Spinal cord (tissue), 10 donors: Measurements from ENCODE around the gene CDH23. TPM values are rescaled to one million over a fixed set of nuclear protein-coding genes. Genes with fewer than 3 reads are reported as not detected.
A peak's percentile ranks its signal among the peaks of the same experiment; 100 is the strongest.

Source experiments
- DNase-seq, 6 donors: peaks; one replicate each; pipeline versions ENCODE4 v3.0.0 to v3.0.0-alpha.2; 2013 to 2015; ENCODE audit warnings: low spot score in 6 of 6, low read depth in 4 of 6
- H3K27ac ChIP-seq: one replicate; pipeline ENCODE4 v1.5.1; 2013; ENCODE audit warnings: low read depth, low read length, control low read depth
- H3K27me3 ChIP-seq: one replicate; pipeline ENCODE4 v1.6.1; 2013; ENCODE audit warnings: low read length; ENCODE audit not compliant: control insufficient read depth, insufficient read depth
- H3K36me3 ChIP-seq: one replicate; pipeline ENCODE4 v1.6.1; 2013; ENCODE audit warnings: low read length; ENCODE audit not compliant: control insufficient read depth, insufficient read depth
- H3K4me1 ChIP-seq: one replicate; pipeline ENCODE4 v1.6.1; 2013; ENCODE audit warnings: low read length; ENCODE audit not compliant: control insufficient read depth, insufficient read depth
- H3K4me3 ChIP-seq: one replicate; pipeline ENCODE4 v1.5.1; 2013; ENCODE audit warnings: low read depth, low read length, control low read depth
- H3K9me3 ChIP-seq: one replicate; pipeline ENCODE4 v1.6.1; 2013; ENCODE audit warnings: low read length; ENCODE audit not compliant: control insufficient read depth, insufficient read depth
- WGBS: methylation state at CpG from one replicate; pipeline ENCODE4 v1.1.5; 2013; ENCODE audit warnings: missing lambda C conversion rate; ENCODE audit not compliant: insufficient coverage; 5-methylcytosine and 5-hydroxymethylcytosine counted together
- polyA plus RNA-seq, 2 donors: library from polyadenylated mRNA; unstranded; fragments of 120-200 nt; gene quantifications; one replicate each; pipeline ENCODE4 v1.2.1, GENCODE V29; 2013; ENCODE audit not compliant: insufficient read length in 2 of 2
- total RNA-seq, 2 donors: library from RNA; depleted of rRNA in 1 of 2; stranded (reverse); fragments of 120-200 nt in 1 of 2; fragments of >200 nt in 1 of 2; gene quantifications; one replicate each; pipeline versions ENCODE4 v1.2.3 to v1.2.4, GENCODE V29; 2013 to 2014
- donor health status: healthy.

Gene CDH23
- total and polyA plus RNA-seq, 4 donors = 15.6 to 24.2 (median 19.0) TPM

- WGBS = 94% methylated on average over 7 of the region's 10 CpGs
- H3K4me3 ChIP-seq = no peak overlapping the region
- H3K27ac ChIP-seq = no peak overlapping the region
- H3K36me3 ChIP-seq = peaks cover 13% of the 10 kb centered on the region
- no peaks in the 10 kb centered on the region for H3K27me3 ChIP-seq
- no peaks in the 10 kb centered on the region for H3K9me3 ChIP-seq
- DNase-seq = no peak
- peaks cover 29% of the 10 kb centered on the region for H3K4me1 ChIP-seq
These were observed 345.8 kb downstream of the CDH23 start for GRCh38 chr10:71742301-71743088.

- H3K4me1 ChIP-seq = peaks cover 32% of the 10 kb centered on the region
- H3K9me3 ChIP-seq = no peaks in the 10 kb centered on the region
- 100% methylated on average over 1 of the region's 4 CpGs for WGBS
- no peak overlapping the region for H3K27ac ChIP-seq
- DNase-seq = no peak
- no peaks in the 10 kb centered on the region for H3K27me3 ChIP-seq
- H3K36me3 ChIP-seq = peaks cover 15% of the 10 kb centered on the region
- H3K4me3 ChIP-seq = no peak overlapping the region
These were observed 346.5 kb downstream of the CDH23 start for GRCh38 chr10:71743089-71743838.

GRCh38 chr10:71743866-71744265 is 347.1 kb downstream of the CDH23 start:
- Histone ChIP-seq H3K9me3 (no peaks in the 10 kb centered on the region), H3K4me1 (peaks cover 38% of the 10 kb centered on the region), H3K36me3 (peaks cover 17% of the 10 kb centered on the region), H3K4me3 (no peak overlapping the region), H3K27me3 (no peaks in the 10 kb centered on the region), H3K27ac (no peak overlapping the region)
- no peak for DNase-seq
- no CpG with 5 or more reads among the region's 1 CpG for WGBS

- H3K36me3 ChIP-seq = peaks cover 18% of the 10 kb centered on the region
- peaks cover 45% of the 10 kb centered on the region for H3K4me1 ChIP-seq
- no peak for DNase-seq
- H3K4me3 ChIP-seq = no peak overlapping the region
- no peaks in the 10 kb centered on the region for H3K9me3 ChIP-seq
- H3K27me3 ChIP-seq = no peaks in the 10 kb centered on the region
- H3K27ac ChIP-seq = no peak overlapping the region
- WGBS = 93% methylated on average over 5 of the region's 8 CpGs
These were observed 348.4 kb downstream of the CDH23 start for GRCh38 chr10:71744897-71745663.

- H3K36me3 ChIP-seq = peaks cover 17% of the 10 kb centered on the region
- H3K27me3 ChIP-seq = no peaks in the 10 kb centered on the region
- H3K9me3 ChIP-seq = no peaks in the 10 kb centered on the region
- H3K27ac ChIP-seq = no peak overlapping the region
- WGBS = 100% methylated on average over 2 of the region's 2 CpGs
- peaks cover 39% of the 10 kb centered on the region for H3K4me1 ChIP-seq
- no peak for DNase-seq
- no peak overlapping the region for H3K4me3 ChIP-seq
These were observed 349.0 kb downstream of the CDH23 start for GRCh38 chr10:71745664-71746250.

- DNase-seq = no peak
- peak overlapping the region; percentile 64 for H3K27ac ChIP-seq
These were observed 349.8 kb downstream of the CDH23 start for GRCh38 chr10:71746344-71747037.

GRCh38 chr10:71747039-71747531 is 350.4 kb downstream of the CDH23 start:
- Histone ChIP-seq H3K36me3 (peaks cover 22% of the 10 kb centered on the region), H3K4me3 (no peak overlapping the region), H3K27ac (peak overlapping the region; percentile 64), H3K9me3 (no peaks in the 10 kb centered on the region), H3K27me3 (no peaks in the 10 kb centered on the region), H3K4me1 (peaks cover 47% of the 10 kb centered on the region)
- no peak for DNase-seq
- WGBS = 90% methylated on average over 2 of the region's 2 CpGs

More at GRCh38 chr10:71746344-71747037, 349.8 kb downstream of the CDH23 start:
- no peaks in the 10 kb centered on the region for H3K9me3 ChIP-seq
- peaks cover 42% of the 10 kb centered on the region for H3K4me1 ChIP-seq
- WGBS = 58% methylated on average over 13 of the region's 13 CpGs
- no peak overlapping the region for H3K4me3 ChIP-seq
- H3K36me3 ChIP-seq = peaks cover 22% of the 10 kb centered on the region
- no peaks in the 10 kb centered on the region for H3K27me3 ChIP-seq

- Histone ChIP-seq H3K9me3 (no peaks in the 10 kb centered on the region), H3K36me3 (peaks cover 27% of the 10 kb centered on the region), H3K4me3 (no peak overlapping the region), H3K4me1 (peaks cover 53% of the 10 kb centered on the region), H3K27me3 (no peaks in the 10 kb centered on the region), H3K27ac (peak overlapping the region; percentile 64)
- DNase-seq = no peak
- 72% methylated on average over 11 of the region's 14 CpGs for WGBS
These were observed 351.1 kb downstream of the CDH23 start for GRCh38 chr10:71747551-71748523.
